ENCODE data around the gene DUT.

DUT gene

GRCh38 chr15:48313216-48313615 lies 18.0 kb upstream of the DUT start:
- Histone ChIP-seq H3K4me3 (ENCODE audit: low read depth, low read length) (no peak overlapping the region), H3K36me3 (ENCODE audit: control insufficient read depth, insufficient read depth, low read length) (no peaks in the 10 kb centered on the region), H3K9ac (no peak overlapping the region), H3K27me3 (ENCODE audit: control insufficient read depth, insufficient read depth, low read length) (no peaks in the 10 kb centered on the region), H3K4me2 (ENCODE audit: low read length) (no peak overlapping the region), H3K27ac (no peak overlapping the region), H3K9me3 (ENCODE audit: control insufficient read depth, low read length) (no peaks in the 10 kb centered on the region), H2AFZ (no peak overlapping the region), H3K79me2 (no peaks in the 10 kb centered on the region), H3K4me1 (no peaks in the 10 kb centered on the region)
- no peak for TF ChIP-seq CTCF (IDR thresholded peaks at IDR 0.05)

GRCh38 chr15:48315041-48315440 lies 16.2 kb upstream of the DUT start:
- H3K4me3 ChIP-seq (ENCODE audit: low read depth, low read length), result no peak overlapping the region

GRCh38 chr15:48317221-48317620 lies 14.0 kb upstream of the DUT start:
- Histone ChIP-seq H3K9ac (no peak overlapping the region), H3K9me3 (ENCODE audit: control insufficient read depth, low read length) (no peaks in the 10 kb centered on the region), H3K4me2 (ENCODE audit: low read length) (no peak overlapping the region), H2AFZ (no peak overlapping the region), H3K4me3 (ENCODE audit: low read depth, low read length) (no peak overlapping the region), H3K79me2 (no peaks in the 10 kb centered on the region), H3K4me1 (no peaks in the 10 kb centered on the region), H3K27ac (no peak overlapping the region), H3K27me3 (ENCODE audit: control insufficient read depth, insufficient read depth, low read length) (no peaks in the 10 kb centered on the region), H3K36me3 (ENCODE audit: control insufficient read depth, insufficient read depth, low read length) (no peaks in the 10 kb centered on the region)
- no peak for TF ChIP-seq CTCF (IDR thresholded peaks at IDR 0.05)

More at GRCh38 chr15:48315041-48315440, 16.2 kb upstream of the DUT start:
- Histone ChIP-seq H3K4me1 (no peaks in the 10 kb centered on the region), H3K9me3 (ENCODE audit: control insufficient read depth, low read length) (no peaks in the 10 kb centered on the region), H3K27me3 (ENCODE audit: control insufficient read depth, insufficient read depth, low read length) (no peaks in the 10 kb centered on the region), H2AFZ (no peak overlapping the region), H3K79me2 (no peaks in the 10 kb centered on the region), H3K36me3 (ENCODE audit: control insufficient read depth, insufficient read depth, low read length) (no peaks in the 10 kb centered on the region), H3K4me2 (ENCODE audit: low read length) (no peak overlapping the region), H3K27ac (no peak overlapping the region), H3K9ac (no peak overlapping the region)
- no peak for TF ChIP-seq CTCF (IDR thresholded peaks at IDR 0.05)

GRCh38 chr15:48318131-48318530 lies 13.1 kb upstream of the DUT start:
- TF ChIP-seq CTCF (IDR thresholded peaks at IDR 0.05), result no peak
- no peaks in the 10 kb centered on the region for H3K4me1 ChIP-seq
- H3K9ac ChIP-seq, result no peak overlapping the region
- no peaks in the 10 kb centered on the region for H3K27me3 ChIP-seq (ENCODE audit: control insufficient read depth, insufficient read depth, low read length)
- no peak overlapping the region for H3K4me3 ChIP-seq (ENCODE audit: low read depth, low read length)
- H3K27ac ChIP-seq, result no peak overlapping the region
- H3K9me3 ChIP-seq (ENCODE audit: control insufficient read depth, low read length), result no peaks in the 10 kb centered on the region
- no peaks in the 10 kb centered on the region for H3K36me3 ChIP-seq (ENCODE audit: control insufficient read depth, insufficient read depth, low read length)
- H3K4me2 ChIP-seq (ENCODE audit: low read length), result no peak overlapping the region
- H3K79me2 ChIP-seq, result no peaks in the 10 kb centered on the region
- no peak overlapping the region for H2AFZ ChIP-seq

- no peaks in the 10 kb centered on the region for H3K27me3 ChIP-seq (ENCODE audit: control insufficient read depth, insufficient read depth, low read length)
- H3K27ac ChIP-seq, result no peak overlapping the region
- H3K9me3 ChIP-seq (ENCODE audit: control insufficient read depth, low read length), result no peaks in the 10 kb centered on the region
- no peaks in the 10 kb centered on the region for H3K4me1 ChIP-seq
- no peak overlapping the region for H2AFZ ChIP-seq
- TF ChIP-seq CTCF (IDR thresholded peaks at IDR 0.05), result no peak
- H3K36me3 ChIP-seq (ENCODE audit: control insufficient read depth, insufficient read depth, low read length), result no peaks in the 10 kb centered on the region
- no peak overlapping the region for H3K4me3 ChIP-seq (ENCODE audit: low read depth, low read length)
- H3K9ac ChIP-seq, result no peak overlapping the region
- no peaks in the 10 kb centered on the region for H3K79me2 ChIP-seq
- no peak overlapping the region for H3K4me2 ChIP-seq (ENCODE audit: low read length)
Measured at GRCh38 chr15:48323294-48323693, 7.9 kb upstream of the DUT start.
